ENCODE measurements around the gene ZNF687.

The ZNF687 gene

DNA sequence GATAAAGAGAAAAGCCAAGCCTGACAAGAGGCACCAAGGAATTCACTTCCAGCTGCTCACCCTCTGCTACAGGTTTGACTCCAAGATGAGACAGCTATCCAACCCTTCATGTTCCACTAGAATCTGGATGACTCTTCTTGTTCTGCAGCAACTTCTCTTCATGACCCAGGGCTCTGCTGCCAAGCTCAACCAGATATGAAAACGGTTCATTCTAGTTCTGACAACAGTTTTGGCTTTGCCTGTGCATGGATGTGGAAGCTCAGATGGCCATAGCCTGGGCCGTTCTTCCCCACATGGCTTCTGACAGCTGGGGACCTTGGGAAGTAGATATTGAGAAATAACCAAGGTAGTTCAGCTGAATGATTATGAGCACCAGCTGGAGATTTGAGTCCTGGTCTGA, 31.4 kb downstream of the ZNF687 start:
- no peak for FAIRE-seq

DNA sequence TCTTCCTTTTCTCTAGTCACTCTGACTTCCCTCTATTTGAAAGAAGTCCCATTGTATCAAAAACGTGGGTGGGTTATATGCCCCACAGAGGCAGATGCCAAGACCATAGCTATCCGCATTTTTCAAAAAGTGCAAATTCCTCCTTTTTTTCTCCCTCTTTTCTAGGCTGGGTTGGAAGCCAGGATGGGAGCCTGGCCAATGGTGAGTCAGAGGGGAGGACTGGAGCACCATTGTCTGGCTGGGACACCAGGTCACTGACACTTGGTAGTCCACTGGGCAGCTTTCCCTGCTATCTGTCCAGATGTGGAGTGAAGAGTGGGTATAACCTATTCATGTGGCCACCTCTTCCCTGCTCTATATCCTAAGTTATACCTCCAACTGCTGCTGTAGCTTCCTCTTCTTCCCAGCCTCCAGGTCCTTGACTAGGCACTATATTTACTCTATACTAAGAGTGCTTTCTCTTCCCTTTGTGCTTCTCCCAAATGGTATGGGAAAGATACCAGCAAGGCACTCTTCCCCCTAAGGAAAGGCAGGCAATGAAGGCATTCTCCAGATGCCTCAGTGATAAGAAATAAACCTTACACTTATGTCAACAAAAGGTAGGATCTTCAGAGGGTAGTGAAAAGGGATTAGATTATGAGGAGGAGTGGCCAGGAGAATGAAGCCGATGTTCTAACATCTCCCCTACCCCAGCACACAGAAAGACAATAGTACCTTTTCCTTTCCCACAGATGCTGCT, 32.2 kb downstream of the ZNF687 start:
- no peak for FAIRE-seq

DNA sequence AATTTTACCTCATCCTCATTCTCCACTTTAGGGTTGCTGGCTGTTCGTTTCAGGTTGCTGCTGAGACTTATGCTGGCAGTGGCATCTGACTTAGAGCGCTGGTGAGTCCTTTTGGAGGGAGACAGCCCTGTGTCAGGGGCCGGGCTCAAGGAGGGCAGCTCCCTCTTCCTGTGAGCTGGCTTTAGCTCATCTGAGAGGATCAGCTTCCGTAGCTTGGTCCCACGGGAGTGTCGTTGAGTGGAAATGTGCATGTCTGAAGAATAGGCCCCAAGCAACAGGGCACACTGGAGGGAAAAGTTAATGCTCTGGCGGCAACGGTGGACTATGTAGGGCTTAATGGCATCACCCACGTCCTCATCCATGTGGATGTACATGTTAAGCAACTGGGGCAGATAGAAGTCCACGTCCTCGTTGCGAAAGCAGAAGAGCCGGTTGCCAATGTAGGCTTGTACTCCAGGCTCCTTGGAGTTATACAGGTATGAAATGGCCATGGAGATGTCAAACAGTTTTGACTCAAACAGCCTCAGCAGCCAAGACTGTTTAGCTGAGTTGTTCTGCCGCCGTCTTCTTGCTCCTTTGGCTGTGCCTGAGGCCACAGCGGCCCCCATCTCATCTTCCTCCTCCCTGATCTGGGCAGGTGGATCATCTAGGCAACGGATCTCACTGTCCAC, 33.6 kb downstream of the ZNF687 start:
- no peak for FAIRE-seq

DNA sequence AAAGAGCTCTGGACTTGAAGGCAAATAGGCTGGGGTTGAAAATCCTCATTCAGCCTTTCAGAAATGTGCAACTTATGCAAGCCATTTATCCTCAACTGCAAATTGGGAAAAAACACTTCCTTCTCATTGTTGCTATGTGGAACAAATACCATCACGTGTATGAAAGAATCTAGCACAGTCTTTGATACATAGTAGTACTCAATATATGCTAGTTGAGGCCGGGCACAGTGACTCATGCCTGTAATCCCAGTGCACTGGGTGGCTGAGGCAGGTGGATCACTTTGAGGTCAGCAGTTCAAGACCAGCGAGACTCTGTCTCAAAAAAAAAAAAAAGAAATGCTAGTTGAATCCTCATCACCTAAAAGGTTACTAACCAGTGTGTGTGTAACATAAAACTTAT, 36.9 kb downstream of the ZNF687 start:
- no peak for FAIRE-seq

DNA sequence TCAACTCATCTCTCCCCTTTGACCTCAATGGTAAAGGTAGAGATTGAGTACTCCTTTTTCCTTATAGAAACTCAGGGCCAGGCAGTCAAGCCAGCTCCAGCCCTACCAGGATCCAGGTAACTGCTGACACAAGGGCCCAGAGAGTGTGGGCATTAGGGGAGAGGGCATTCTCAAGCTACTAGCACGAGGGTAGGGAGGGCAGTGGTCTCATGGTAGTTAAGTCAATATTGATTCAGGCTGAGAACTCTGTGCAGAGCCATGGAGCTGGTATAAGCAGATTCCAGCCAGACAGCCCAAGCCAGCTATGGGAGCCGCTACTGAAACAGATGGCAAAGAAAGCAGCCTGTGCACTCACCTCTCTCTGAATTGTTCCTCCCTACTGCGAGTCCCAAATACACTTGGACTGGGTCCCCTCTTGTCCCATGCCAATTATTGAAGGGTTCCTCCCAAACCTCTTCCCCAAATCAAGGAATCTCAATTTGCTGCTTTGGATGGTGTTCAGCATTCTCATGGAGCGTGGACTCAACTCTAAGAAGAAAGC, 42.4 kb downstream of the ZNF687 start:
- no peak for FAIRE-seq

DNA sequence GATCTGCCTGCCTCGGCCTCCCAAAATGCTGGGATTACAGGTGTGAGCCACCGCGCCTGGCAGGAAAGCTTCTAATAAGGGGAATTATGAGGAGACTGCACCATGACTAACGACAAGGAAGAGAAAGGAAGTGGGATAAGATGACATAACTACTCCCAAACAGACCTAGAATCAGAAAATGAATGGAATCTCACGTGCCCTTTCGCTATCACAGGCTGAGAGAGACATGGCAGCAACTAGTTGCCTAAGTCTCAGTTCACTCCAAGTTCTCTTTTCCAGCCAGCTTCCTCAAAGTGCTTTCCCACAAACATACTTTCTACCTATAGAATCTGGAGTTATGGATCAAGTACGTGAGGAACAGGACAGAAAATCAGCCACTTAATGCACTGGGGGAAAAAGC, 43.1 kb downstream of the ZNF687 start:
- FAIRE-seq, result no peak

DNA sequence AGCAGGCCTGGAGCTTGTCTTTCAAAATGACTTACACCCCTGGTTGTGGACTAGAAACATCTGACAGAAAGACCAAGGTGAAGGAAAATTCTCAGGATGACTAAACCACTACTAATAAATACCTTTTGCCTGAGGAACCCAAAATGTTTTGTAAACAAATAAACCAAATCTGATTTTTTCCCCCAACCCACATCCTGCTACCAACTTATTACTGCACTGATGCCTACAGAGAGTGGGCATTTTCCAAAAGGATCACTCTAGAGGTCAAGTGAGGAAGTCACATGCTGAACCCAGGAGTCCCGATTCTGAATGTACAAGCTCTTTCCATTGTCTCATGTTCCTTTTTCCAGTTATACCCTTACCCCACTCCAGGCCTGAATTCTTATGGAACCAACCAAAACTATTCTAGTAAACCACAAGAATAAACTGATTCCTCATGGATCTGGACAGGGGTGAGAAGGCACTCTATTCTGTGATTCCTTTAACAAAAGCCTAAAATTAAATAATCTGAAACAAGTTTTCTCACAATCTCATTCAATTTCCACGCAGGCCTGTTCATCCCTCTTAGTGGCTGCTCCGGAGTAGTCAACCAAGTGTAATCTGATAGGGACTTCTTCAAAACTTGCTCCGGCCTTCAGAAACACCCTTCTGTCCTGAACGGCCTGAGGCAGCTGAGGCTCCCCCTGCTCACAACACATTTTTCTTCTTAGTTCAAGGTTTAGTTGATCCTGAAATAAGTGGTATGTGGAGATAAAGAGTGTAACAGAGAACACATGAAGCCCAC, 43.7 kb downstream of the ZNF687 start:
- no peak for FAIRE-seq

DNA sequence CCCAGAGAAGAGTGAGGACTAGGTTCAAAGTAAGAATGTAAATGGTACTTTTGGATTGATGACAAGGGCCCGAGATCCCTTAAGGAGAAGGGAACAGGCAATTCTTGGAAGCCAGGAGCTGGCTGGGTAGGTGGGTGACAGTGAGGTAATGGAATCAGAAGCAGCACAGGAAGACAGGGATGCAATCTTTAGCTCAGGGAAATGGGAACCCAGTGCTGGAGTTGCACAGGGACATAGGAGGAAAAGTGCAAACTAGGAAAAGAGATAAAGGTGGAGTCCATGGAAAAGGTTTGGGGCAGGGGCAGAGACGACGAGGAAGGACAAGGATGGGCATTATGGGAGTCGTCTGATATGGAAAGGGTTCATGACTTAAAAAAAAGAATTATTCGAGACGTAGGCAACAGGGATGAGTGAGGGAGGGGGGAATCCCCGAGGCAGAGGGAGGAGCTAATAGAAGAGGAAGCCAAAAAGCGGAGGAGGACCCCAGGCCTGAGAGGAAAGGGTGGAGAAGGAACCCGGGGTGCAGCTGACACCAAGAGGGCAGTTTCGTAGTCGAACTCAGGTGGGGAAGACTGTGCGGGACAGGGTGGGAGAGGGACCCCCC, 44.6 kb downstream of the ZNF687 start:
- no peak for FAIRE-seq

DNA sequence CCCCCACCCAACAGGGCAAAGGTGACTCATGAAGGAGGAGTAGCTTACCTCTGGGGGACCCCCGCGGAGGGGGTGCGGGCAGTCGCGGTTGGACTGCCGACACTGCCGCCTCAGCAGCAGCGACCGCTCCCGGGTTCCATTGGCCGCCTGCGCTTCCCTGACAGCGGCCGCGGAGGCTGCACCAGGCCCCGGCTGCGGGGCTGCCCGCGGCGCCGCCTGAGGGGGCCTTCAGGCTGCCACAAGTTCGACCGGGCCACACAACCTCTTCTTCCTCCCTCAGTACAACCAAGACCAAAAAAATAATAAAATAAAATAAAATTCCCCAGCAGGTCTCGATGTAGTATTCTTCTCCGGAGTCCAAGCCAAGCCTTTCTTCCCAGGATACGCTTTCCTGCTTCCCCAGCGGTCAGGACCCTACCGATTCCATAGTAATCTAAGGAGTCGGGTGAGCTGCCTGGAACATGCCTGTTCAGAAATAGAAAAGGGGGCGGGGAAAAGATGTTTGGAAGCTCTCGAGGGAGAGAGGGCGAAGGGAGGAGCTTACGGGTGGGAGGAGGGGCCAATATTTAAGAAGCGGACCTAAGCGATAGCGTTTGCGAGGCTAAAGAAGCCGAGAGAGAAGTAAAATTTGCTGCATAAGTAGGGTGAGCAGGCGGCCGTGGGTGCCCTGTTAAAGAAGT, 45.3 kb downstream of the ZNF687 start, which contains the start of gene PI4KB:
PI4KB (minus strand) TSS at position 194 of the 680 bp plus-strand sequence. CDS start 10,935 bp downstream, outside the sequence.
- FAIRE-seq, result peak; percentile 5

DNA sequence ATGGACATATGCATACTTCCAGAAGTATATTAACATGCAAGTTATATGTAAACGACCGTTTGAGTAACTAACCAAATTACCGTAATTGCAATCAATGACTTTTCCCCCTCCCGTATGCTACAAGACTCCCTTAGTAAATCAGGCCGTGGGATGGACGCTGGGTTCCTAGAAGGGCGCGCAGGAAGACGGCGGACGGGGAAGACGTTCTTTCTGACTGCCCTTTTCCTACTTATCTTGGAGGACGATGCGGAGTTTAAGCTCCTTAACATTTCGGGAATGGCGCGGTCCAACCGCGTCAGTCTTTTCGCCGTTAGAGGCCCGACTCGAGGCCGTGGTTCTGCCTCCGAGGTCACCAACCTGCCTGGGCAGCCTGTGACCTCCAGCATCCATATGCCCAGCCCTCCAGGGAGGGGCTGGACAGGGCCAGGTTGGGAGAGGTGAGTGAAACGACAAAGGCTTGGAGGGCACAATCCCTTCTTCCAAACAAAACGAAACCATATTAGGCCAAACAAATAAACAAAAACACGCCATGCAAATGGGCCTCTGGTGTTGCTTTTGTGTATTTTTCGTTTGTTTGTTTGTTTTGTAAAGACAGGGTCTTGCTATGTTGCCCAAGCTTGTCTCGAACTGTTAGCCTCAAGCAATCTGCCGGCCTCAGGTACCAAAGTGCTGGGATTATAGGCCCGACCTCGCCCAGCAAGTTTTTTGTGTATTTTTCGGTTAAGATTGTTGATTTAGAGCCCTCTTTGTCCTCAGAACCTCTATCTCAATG, 46.0 kb downstream of the ZNF687 start:
- FAIRE-seq, result no peak

DNA sequence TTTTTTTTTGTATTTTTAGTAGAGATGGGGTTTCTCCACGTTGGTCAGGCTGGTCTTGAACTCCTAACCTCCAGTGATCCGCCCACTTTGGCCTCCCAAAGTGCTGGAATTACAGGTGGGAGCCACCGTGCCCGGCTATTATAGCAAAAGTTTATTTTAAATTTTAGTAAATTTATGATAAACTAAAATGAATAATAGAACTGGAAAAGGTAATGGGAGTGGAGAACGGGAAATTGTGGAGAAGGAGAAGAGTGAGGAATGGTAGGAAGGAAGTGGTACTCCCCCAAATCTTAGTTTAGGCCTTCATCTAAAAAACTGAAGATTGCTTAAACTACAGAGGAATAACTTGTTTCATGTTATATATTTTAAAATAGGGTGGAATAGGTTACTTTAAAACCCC, 52.7 kb downstream of the ZNF687 start:
- no peak for FAIRE-seq

DNA sequence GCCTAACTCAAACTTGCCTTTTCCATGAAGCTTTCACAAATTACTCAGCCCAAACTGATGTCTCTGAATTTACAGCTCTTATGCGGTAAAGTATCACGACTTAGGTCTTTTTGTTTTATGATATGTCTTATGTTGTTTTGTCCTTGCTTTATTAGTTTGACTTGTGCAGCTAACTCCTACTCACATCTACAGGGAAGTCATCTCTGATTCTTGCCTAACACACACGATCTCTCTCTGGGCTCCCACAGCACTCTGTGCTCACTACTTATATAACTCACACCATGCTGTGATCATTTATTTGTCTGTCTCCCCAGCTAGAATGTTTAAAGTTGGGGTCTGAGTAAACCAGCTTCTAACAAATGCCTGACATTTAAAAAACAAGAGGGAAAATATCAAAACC, 54.5 kb downstream of the ZNF687 start:
- FAIRE-seq, result no peak

DNA sequence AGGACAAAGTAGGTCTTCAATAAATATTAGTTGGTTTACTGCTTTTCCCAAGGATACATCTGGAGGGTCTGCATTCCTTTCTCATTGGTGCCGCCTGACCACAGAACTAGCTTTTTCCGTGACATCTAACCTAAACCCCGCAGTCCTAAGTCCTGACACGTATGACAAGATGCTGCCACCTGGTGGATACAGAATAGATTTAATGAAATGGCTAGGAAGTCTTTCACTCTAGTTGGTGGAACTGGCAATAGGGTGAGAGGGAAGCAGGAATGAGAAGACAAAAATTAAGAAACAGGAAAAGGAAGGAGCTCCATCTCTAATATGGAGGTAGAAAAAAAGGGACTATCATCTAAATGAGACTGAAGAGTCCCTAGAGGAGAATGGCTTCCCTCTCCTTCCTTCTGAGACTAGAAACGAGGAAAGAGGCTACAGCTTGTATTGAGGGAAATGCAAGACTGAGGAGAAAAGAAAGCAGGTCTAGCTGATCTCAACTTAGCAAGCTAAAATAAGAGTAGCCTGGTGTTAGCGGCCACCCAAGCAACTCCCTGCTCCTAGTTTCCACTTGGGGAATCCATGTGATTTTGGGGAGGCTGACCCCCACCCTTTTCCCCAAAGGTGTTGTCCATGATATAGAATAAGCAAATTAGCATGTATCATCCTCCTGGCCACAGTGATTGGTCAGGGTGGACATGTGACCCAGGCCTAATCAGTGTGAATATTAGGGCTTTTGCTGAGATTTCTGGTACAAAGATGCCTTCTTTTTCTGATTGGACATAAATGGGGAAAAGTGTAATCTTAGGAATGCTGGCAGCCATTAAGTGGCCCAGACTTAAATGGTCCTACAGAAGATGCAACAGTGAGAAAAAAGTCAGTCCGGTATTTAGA, 59.0 kb downstream of the ZNF687 start:
- no peak for FAIRE-seq
